HG02870 (cell line): ENCODE measurements around the gene LGI4.
"Not testable (repeated sequence)": the region's sequence is repeated elsewhere in the genome, so short reads cannot be mapped to it uniquely, and the experiment has no call there.

Experiments
- ATAC-seq: cut with Tn5 transposase; IDR thresholded peaks from one replicate; pipeline ENCODE4 v1.9.1; 2021; ENCODE audit warnings: mild to moderate bottlenecking, moderate library complexity; ENCODE audit not compliant: unreplicated experiment

Gene LGI4

DNA sequence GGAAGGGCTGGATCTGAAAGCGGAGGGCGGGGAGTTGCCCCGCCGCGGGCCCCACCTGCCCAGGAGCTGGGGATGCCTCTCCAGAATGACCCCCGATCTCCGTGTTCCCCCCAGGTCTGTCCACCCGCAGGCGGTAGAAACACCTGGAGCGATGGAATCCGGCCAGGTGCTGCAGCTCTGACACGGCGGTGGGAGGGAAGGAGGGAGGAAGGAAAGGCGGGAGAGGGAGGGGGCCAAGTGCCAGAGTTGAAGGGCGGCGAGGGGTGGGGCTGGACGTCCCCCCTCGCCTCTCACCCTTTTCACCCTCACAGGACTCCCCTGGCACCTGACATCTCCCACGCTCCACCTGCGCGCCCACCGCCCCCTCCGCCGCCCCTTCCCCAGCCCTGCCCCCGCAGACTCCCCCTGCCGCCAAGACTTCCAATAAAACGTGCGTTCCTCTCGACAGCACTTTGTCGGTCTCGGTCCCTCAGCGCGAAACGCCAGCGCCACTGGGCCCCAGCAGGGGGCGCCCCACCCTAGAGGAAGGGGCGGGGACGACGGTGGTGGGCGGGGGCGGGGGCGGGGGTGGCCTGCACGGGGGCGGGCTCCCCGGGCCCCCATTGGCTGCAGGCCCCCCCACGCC lies 7.9 kb upstream of the LGI4 start:
- no peak for ATAC-seq

DNA sequence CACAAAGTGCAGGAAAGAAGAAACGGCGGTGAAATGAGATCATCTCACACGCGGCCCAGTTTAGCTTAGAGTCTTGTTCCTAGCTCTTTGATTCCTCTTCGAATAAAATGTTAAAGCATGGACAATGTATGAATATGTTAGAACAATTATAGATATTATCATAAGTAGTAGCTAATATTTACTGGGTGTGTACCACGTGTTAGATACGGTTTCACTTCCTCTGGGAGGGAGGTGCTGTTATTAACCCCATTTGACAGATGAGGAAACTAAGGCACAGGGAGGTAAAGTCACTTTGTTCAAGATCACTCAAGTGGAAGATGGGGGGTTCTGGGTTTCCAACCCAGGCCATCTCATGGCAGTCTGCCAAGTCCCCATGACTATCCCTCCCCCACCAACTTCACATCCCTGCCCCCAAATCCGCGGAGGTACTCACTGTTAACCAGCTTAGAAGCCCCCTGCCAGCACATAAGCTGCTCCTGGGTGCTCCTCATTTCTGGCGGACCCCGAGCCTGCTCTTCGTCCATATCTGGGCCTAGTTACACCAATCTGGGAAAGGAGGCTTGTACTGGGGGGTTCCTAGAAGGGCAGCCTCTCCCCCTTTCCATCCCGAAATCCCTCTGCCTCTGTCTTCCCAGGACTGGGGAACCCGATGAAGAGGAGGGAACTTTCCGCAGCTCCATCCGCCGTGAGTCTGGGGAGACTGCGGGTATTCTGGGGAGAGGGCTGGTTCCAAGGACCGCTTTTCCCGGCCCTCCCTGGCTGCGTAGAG lies 7.2 kb upstream of the LGI4 start:
- ATAC-seq: no peak

DNA sequence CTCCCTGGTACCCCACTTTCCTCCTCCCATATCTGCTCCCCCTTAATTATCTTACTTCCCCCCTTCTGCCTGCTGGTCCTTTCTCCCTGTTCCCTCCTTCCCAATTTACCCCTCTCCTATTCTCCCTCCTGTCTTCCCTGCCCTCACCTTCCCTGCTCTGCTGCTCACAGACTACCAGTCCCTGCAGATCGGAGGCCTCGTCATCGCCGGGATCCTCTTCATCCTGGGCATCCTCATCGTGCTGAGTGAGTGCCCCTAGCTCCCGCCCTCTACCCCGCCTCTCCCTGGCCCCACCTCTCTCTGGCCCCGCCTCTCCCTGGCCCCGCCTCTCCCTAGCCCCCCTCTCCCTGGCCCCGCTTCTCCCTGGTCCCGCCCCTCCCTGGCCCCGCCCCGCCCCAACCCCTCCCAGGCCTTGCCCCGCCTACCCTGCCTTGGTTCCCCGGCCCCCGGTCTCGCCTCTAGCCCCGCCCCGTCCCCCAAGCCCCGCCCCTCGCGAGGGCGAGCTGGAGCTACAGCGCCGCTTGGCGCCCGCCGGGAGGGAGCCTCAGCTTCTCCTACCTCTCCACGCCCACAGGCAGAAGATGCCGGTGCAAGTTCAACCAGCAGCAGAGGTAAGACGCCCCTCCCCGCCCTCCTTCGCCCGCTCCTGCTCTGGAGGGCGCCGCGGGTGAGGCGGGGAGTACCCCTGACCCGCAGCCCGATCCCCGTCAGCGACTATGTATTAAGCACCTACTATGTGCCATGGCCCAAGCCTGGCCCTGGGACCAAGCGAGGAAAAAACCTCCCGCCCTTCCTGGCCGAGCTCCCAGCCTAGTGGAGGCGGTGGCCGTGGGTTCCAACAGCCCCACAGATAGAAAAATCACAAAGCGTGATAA lies 6.3 kb upstream of the LGI4 start:
- ATAC-seq: no peak

DNA sequence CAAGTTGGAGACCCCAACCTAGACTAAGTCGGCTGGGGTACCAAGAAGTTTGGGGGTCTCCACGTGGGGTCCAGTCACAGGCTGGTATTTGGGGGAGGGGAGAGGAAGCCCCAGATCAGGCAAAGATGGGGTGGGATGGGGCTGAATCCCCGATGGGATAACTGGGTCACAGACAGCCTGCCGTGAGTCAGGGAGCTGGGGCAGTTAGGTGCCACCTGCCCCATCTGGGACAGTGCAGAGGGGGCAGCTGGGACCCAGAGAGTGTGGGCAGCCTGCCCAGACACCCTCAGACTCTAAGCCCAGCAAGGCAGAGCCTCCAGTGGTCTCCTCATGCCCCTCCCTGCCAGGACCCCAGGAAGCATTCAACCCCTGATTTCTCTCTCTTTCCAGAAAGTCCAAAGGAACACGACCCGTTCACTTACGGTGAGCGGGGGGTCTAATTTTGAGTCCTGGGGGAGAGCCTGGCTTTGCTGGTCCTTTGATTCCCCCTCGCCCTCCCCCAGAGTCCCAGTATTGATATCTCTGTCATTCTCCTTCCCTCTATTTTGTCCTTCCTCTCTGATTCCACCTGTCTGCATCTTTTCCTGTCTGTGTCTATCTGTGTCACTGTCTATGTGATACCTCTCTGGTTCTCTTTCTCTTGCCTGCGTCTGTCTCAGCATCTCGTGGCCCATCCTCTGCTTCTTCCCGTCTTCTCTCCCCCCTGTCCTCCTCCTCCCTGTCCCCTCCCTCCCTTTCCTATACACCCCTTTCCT lies 5.5 kb upstream of the LGI4 start:
- ATAC-seq: no peak

DNA sequence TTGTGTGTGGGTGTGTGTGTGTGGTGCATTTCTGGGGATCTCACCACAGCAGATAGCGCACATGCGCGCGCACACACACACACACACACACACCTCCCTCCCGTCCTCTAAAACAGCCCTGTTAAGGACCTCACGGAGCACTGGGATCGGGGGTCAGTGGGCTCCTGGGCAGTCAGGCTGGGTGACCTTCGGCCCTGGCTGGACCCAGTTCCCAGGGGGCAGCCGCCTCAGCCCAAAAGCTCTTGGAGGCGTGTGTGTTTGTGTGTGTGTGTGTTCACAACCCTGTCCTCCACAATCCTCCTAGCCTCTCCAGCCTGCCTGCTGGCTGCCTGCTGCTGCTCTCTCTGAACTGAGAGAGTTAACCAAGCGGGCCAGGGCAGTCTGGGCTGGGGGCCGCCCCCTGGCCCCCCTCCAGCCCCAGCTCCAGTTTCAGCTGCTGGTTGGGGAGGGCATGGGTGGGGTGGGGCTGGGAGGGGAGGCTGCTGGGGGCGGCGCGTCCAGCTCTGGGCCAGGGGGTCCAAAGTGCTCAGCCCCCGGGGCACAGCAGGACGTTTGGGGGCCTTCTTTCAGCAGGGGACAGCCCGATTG lies 3.5 kb upstream of the LGI4 start, which contains the start of gene FXYD1:
FXYD1 (plus strand) TSS at position 520 of the 588 bp plus-strand sequence. CDS start 1,256 bp downstream, outside the sequence.
- ATAC-seq: no peak

DNA sequence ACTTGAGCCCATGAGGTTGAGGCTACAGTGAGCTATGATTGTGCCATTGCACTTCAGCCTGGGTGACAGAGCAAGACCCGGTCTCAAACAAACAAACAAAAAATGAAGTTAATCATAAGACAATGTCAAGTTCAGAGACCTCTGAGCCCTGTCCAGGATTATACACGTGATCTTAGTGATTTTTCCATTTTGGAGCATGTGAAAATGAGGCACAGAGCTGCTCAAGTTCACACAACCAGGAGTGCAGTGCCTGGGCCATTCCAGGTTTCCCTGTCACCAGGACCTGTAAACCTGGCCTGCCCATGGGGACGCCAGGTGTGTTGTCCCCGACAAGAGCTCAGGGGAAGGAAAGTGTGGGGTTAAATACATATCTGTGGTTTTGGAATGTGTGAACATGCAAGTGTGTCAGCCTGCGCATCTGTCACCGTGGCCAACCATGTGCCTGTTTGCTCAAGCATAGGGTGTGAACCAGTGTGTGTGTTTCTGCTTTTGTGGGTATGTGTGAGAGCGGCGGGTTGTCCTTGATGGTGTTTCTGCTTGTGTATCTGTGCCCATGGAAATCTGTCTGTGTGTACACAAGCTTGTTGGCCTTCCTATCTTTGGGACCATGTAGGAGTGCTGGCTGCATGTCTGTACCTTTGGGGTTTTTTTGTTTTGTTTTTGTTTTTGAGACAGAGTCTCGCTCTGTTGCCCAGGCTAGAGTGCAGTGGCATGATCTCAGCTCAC lies 2.3 kb upstream of the LGI4 start:
- no peak for ATAC-seq

DNA sequence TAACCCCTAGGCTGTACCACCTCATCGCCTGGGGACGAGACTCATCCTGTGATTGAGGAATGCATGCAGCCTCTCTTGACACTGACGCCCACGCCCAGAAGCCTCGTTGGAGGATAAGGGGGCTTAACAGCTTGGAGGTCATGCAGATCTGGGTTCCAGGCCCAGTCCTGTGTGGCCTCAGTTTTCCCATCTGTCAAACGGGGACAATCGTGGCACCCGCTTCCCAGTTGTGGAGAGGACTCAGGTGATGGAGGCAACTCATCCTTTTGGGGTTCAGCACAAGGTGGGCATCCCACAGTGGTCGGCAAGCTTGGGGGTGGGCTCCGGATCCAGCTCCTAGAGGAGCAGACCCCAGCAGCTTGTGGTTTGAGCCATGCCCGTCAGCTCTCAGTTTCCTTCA lies 1.4 kb upstream of the LGI4 start:
- no peak for ATAC-seq

DNA sequence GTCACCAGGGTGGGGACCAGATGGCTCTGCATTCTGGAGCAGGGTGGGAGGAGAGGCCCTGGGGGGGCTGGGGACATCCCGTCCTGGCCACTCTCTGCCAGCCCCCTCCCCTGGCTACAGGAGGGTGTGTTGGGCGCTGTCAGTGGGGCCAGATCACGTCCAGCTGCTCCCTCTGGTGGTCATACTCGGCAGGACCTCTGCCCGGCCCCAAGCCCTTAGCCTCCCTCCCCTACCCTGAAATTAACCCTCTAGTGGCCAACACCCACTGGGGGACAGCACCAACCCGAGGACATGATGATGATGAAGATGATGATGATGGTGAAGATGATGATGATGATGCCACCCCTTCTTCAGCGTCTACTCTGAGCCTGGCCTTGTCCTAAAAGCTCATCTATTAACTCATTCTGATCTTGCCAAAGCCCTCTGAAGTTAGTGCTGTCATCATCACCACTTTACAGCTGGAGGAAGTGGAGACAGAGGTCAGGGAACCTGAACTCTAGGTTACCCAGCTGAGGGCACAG lies 590 bp upstream of the LGI4 start:
- no peak for ATAC-seq

DNA sequence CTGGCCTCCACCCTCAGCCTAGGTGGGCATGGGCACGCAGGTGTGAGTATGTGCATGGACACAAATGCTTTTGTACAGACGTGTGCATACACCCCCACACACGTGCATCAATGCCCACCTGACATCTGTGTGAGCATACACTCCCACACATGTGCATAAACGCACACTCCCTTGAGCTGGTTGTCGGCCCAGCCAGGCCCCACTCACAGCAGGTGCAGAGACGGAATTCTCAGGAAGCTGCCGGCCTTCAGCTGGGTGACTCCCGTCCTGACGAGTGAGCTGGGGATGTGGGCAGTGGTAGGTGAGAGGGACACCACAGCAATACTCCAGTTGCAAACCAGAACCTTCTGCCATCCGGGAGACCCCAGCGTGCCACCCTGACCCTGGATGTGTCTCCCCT lies 1.0 kb downstream of the LGI4 start:
- ATAC-seq: no peak

DNA sequence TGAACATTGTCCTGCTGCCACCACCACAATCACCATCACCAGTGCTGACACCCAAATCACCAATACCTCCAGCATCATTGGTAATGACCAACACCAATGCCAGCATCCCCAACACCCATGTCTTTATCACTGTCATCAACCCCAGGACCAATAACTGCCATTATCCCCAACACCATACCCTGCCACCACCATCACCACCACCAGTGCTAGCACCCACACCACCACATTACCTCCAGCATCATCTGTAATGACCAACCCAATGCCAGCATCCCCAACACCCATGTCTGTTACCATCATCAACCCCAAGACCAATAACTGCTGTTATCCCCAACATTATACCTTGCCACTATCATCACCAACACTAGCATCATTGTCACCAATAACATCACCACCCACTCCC lies 2.6 kb downstream of the LGI4 start:
- no peak for ATAC-seq

DNA sequence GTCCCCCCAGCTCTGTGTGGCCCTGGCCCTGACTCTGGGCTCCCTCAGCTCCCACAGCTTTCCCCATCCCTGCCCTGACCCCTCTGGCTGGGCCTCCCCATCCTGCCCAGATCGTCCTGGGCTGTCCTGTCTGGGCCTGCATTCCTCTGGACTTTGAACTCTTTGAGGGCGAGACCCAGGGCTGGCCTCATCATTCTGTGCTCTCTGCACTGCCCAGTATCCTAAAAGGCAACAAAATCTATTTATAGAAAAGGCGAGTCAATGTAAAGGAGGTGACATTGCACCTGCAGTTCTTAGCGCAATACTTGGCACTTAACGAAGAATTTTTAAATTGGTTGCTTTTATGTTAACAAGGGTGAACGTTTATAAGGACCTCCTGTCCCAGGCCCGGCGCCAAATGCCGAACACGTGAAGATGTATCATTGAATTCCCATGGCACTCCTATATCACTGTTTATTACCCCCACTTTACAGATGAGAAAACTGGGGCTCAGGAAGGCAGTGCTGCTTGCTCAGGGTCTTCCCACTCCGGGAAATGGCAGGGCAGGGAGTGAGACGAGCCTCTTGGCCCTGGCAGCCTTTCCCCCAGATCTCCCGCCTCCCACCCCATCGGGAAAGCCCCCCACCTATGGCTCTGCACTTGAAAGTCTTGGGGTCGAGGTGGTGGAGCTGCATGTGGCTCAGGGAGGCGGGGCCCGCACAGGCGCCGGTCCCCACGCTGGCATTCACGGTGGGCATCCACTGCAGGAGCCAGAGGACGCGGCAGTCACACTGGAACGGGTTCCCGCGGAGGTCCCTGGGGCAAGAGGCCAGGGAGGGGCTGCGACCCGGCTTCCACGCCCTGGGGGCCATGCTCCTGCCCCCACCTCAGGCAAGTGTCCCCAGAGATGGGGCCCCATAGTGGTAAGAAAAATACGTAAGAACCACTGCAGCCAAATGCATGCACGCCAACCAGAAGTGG lies 3.8 kb downstream of the LGI4 start:
- ATAC-seq: no peak

DNA sequence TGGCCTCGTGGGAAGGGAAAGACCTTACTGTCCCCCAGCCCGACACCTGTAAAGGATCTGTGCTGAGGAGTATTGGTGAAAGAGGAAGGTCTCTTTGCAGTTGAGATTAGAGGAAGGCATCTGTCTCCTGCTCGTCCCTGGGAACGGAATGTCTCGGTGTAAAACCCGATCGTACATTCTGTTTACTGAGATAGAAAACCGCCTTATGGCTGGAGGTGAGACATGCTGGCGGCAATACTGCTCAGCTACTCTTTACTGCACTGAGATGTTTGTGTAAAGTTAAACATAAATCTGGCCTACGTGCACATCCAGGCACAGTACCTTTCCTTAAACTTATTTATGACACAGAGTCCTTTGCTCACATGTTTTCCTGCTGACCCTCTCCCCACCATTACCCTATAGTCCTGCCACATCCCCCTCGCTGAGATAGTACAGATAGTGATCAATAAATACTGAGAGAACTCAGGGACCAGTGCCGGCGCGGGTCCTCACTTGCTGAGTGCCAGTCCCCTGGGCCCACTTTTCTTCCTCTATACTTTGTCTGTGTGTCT lies 5.1 kb downstream of the LGI4 start:
- not testable (repeated sequence) for ATAC-seq

DNA sequence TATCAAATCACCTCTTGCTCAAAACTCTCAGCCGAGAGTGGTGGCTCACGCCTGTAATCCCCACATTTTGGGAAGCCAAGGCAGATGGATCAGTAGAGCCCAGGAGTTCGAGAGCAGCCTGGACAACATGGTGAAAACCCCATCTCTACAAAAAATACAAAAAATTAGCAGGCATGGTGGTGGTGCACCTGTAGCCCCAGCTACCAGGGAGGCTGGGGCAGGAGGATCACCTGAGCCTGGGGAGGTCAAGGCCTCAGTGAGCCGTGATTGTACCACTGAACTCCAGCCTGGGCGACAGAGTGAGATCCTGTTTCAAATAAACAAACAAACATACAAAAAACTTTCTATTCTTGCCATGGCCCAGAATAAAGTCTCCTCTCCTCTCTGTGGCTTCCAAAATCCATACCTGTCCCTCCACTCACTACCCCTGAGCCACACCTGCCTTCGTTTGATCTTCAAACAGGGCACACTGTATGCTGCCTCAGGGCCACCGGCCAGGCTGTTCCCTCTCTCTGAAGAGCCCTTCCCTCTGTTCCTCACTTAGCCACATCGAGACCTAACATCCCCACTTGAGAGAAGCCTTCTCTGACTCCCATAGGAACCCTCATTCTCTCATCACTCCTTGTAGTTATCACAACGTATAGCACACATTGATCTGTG lies 6.3 kb downstream of the LGI4 start:
- ATAC-seq: no peak

DNA sequence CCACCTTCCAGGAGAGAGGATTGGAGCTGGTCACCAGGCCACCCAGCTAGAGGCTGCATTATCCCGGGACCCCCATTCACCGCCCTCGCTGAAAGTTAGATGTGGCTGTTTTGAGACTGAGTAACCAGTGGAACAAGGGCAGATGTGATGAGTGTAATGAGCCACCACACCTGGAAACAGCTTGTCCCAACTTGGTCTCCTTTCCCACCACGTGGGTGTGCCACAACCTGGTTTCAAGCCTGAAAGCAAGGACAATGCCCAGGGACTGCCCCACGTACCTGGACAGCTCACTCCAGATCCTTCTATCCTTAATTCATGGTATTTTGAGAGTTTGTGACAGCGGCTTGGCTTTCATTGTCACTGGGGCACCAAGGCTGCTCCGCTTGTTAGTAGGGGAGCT lies 7.0 kb downstream of the LGI4 start:
- no peak for ATAC-seq

DNA sequence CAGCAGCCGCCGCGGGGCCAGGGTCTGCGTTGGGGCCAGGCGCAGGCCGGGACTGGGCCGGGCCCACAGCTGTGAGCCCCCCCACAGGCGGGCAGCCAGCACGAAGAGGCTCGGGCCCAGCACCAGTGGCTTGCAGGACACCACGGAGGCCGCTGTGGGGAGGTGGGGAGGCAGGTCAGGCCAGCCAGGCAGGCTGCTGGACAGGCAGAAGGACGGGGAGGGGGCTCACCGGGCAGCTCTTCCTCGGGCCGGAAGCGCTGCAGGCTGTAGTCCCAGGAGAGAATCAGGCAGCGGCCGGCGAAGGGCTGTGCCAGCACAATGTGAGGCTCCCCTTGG lies 8.3 kb downstream of the LGI4 start:
- ATAC-seq: no peak

DNA sequence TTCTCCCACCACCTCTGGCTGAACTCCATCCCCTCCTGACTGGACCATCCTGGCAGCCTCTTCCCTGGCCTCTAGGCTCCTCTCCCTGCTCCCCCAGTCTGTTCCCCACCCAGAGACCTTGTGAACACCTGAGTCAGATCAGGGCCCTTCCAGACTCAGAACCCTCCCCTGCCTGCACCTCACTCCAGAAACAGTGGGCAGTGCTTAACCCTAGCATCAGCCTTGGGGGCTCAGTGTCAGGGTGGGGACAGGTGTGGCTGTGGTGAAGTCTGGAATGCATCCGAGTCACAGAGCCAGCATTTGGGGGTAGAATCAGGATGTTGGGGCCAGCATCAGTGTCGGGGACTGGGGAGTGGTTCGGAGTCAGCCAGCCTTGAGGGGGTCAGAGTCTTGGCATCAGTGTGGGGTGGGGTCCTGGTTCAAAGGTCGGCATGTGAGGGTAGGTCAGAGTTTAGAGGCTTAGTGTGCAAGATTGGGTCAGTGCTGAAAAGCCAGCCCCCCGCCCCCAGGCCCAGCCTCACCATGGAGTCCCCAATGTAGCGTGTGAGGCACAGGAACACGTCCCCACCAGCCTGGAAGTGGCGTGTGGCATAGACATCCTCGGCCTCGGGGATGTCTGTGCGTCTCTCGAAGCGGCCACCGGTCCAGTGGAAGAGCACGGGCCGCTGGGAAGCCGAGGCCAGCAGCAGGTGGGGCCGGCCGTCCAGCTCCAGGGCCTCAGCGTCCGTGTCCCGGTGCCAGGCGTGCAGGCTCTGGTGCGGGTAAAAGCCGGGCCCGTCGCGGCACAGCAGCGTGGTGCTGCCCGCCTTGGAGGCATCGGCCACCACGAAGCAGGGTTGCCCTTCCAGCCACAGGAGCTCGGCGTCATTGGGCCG lies 8.9 kb downstream of the LGI4 start:
- no peak for ATAC-seq

DNA sequence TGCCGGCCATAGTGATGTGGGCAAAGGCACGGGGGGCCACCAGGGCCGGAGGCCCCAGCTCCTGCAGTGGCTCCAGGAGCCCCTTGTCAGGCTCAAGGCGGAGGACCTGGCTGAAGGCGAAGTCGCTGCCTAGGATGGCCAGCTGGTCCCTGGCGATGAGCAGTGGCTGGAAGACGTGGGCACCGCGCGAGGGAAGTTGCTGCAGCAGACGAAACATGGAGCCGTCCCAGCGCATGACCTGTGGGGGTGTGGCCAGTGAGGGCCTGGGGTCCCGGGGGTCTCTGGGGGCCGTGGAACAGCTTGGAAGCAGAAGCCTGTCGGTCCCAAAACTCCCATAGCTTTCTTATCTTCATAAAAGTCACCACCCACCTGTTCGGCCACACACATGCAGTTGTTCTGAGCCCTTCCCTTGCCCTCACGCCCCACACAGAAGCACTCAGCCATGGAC lies 9.6 kb downstream of the LGI4 start:
- ATAC-seq: no peak
